HepG2 (cell line): ENCODE measurements around the gene TLE2. TPM values are rescaled to one million over a fixed set of nuclear protein-coding genes. Genes with fewer than 3 reads are reported as not detected.

Source experiments
- ATAC-seq: fragments of 200-7000 bp; cut with Tn5 transposase; 3 replicates; pipeline ENCODE4 v1.9.1; 2020; ENCODE audit warnings: mild to moderate bottlenecking, moderate library complexity
- BruUV-seq: library from RNA; stranded (reverse); fragments of 400-500 nt; replicated peaks from 2 replicates; lab custom pipeline; 2021; lab: Mats Ljungman, UMichigan
- CTCF ChIA-PET: fragments of 300-600 bp; formaldehyde crosslinking; extraction: SDS; loops from one replicate; lab custom pipeline; 2021; ENCODE audit warnings: low total read pairs, inconsistent platforms, low intra/inter-chr PET ratio; lab: Yijun Ruan, JAX
- POLR2A ChIA-PET: fragments of 350-600 bp; sonication (Branson Sonifier 250); formaldehyde crosslinking; loops from one replicate; lab custom pipeline; 2020; ENCODE audit warnings: antibody characterized with exemption, inconsistent platforms; lab: Yijun Ruan, JAX
- DNase-seq: peaks from one replicate; pipeline ENCODE4 v3.0.0-alpha.2; 2015; ENCODE audit warnings: low spot score
- FAIRE-seq: peaks from 3 replicates; lab custom pipeline; 2011; peaks lifted over from hg19 to GRCh38; lab: Jason Lieb, UNC
- H2AFZ ChIP-seq: one replicate; pipeline ENCODE4 v1.6.1; 2011; ENCODE audit warnings: low read length, inconsistent platforms
- H3K27ac ChIP-seq: fragments of 300-600 bp; 3 replicates; pipeline ENCODE4 v1.8.0; 2011; ENCODE audit warnings: mixed run types, mild to moderate bottlenecking, mixed read lengths, low read length, inconsistent platforms; ENCODE audit not compliant: insufficient read depth; ENCODE audit errors: extremely low read length
- H3K27me3 ChIP-seq, 2 experiments: fragments of 200-600 bp in 1 of 2; 2 replicates in 1 of 2; 3 replicates in 1 of 2; pipeline versions ENCODE4 v1.6.0 to v1.8.0; 2011; ENCODE audit warnings: low read length in 2 of 2, mild to moderate bottlenecking in 2 of 2, moderate library complexity in 2 of 2, inconsistent platforms in 1 of 2; ENCODE audit not compliant: insufficient read depth in 2 of 2, control insufficient read depth in 1 of 2
- H3K36me3 ChIP-seq, 2 experiments: fragments of 200-600 bp in 1 of 2; replicated peaks in 1 of 2; 2 replicates in 1 of 2; 3 replicates in 1 of 2; pipeline versions ENCODE4 v1.5.1 to v1.8.0; 2011; ENCODE audit warnings: low read length in 2 of 2, inconsistent platforms in 1 of 2; ENCODE audit not compliant: insufficient read depth in 2 of 2, control insufficient read depth in 1 of 2
- H3K4me1 ChIP-seq: 2 replicates; pipeline ENCODE4 v1.5.1; 2012; ENCODE audit warnings: low read length, inconsistent platforms; ENCODE audit not compliant: insufficient read depth
- H3K4me2 ChIP-seq: 2 replicates; pipeline ENCODE4 v1.6.0; 2011; ENCODE audit warnings: low read depth, low read length, inconsistent platforms
- H3K4me3 ChIP-seq, 3 experiments: fragments of 200-600 bp in 1 of 3; sonication (generic), shearing (Covaris generic) in 1 of 3; replicated peaks in 1 of 3; 2 replicates each; pipeline ENCODE4 v1.5.1; 2011 to 2016; ENCODE audit warnings: low read length in 3 of 3, inconsistent platforms in 2 of 3, low read depth in 2 of 3, mild to moderate bottlenecking in 2 of 3, control low read depth in 1 of 3, mixed read lengths in 1 of 3; ENCODE audit not compliant: insufficient read depth in 1 of 3
- H3K79me2 ChIP-seq: one replicate; pipeline ENCODE4 v1.6.1; 2011; ENCODE audit warnings: low read length, inconsistent platforms; ENCODE audit not compliant: insufficient read depth
- H3K9ac ChIP-seq: 2 replicates; pipeline ENCODE4 v1.6.0; 2011; ENCODE audit warnings: mild to moderate bottlenecking, low read depth, low read length, inconsistent platforms; ENCODE audit not compliant: insufficient read depth
- H3K9me3 ChIP-seq: 2 replicates; pipeline ENCODE4 v1.5.1; 2012; ENCODE audit warnings: mild to moderate bottlenecking, low read length
- H4K20me1 ChIP-seq: 2 replicates; pipeline ENCODE4 v1.6.0; 2011; ENCODE audit warnings: inconsistent platforms, mild to moderate bottlenecking, low read length, moderate library complexity; ENCODE audit not compliant: insufficient read depth
- ARNT2 ChIP-seq: sonication (generic); formaldehyde crosslinking; IDR thresholded peaks from 2 replicates; pipeline ENCODE4 v1.8.0; 2022; ENCODE audit warnings: mild to moderate bottlenecking, low read depth, missing genetic modification reagents, moderate library complexity
- BCL6 ChIP-seq: IDR thresholded peaks from 2 replicates; pipeline ENCODE4 v1.6.1; 2016; ENCODE audit warnings: missing genetic modification reagents, missing compliant biosample characterization
- MXI1 ChIP-seq: IDR thresholded peaks from 3 replicates; pipeline ENCODE4 v1.6.1; 2012; ENCODE audit warnings: low read depth, low read length, inconsistent platforms, borderline replicate concordance
- POGZ ChIP-seq: sonication (generic); formaldehyde crosslinking; IDR thresholded peaks from 2 replicates; pipeline ENCODE4 v1.4.0; 2020; ENCODE audit warnings: mild to moderate bottlenecking, missing genetic modification reagents
- RBM22 ChIP-seq: fragments of 200-400 bp; formaldehyde crosslinking; optimal IDR thresholded peaks from 2 replicates; pipeline ENCODE3; 2017; ENCODE audit warnings: mild to moderate bottlenecking, low read length, moderate library complexity
- STAG1 ChIP-seq: sonication (generic); formaldehyde crosslinking; IDR thresholded peaks from 2 replicates; pipeline ENCODE4 v1.4.0; 2020; ENCODE audit warnings: missing genetic modification reagents
- THAP11 ChIP-seq: IDR thresholded peaks from 2 replicates; pipeline ENCODE4 v1.6.1; 2016; ENCODE audit warnings: missing biosample characterization, missing genetic modification reagents
- ZKSCAN5 ChIP-seq: sonication (generic); formaldehyde crosslinking; IDR thresholded peaks from 2 replicates; pipeline ENCODE4 v1.5.1; 2020; ENCODE audit warnings: mild to moderate bottlenecking, missing genetic modification reagents
- ZNF143 ChIP-seq: sonication (generic); formaldehyde crosslinking; IDR thresholded peaks from 2 replicates; pipeline ENCODE4 v1.4.0; 2020; ENCODE audit warnings: missing genetic modification reagents
- ZNF839 ChIP-seq: sonication (generic); formaldehyde crosslinking; IDR thresholded peaks from 2 replicates; pipeline ENCODE4 v1.4.0; 2020; ENCODE audit warnings: missing genetic modification reagents, mild to moderate bottlenecking, borderline replicate concordance
- ZNF891 ChIP-seq: sonication (generic); formaldehyde crosslinking; IDR thresholded peaks from 2 replicates; pipeline ENCODE4 v1.5.0; 2020; ENCODE audit warnings: mild to moderate bottlenecking, missing genetic modification reagents
- WGBS: methylation state at CpG from one replicate; pipeline ENCODE4 v1.1.6; 2017; ENCODE audit warnings: low lambda C conversion rate; 5-methylcytosine and 5-hydroxymethylcytosine counted together
- in situ Hi-C: cut with HindIII; loops from 2 replicates; pipeline ENCODE4 v1.10.0; 2017; ENCODE audit warnings: low pct_unique_long_range_greater_than_20kb; ENCODE audit not compliant: extremely low pct_ligation_motif_present
- intact Hi-C: fragments of 100-400 bp; cut with micrococcal nuclease; formaldehyde crosslinking; loops from one replicate; pipeline ENCODE4 v1.10.0; 2022; ENCODE audit not compliant: unreplicated experiment
- polyA plus RNA-seq, 8 experiments: library from polyadenylated mRNA; depleted of rRNA in 3 of 8; stranded (reverse) in 7 of 8; unstranded in 1 of 8; fragments of >200 nt; fragmentation: Illumina TruSeq in 4 of 8; extraction: Trizol in 4 of 8; gene quantifications; 2 replicates each; pipeline versions ENCODE4 v1.2.1 to v1.2.3, GENCODE V29; 2011 to 2016; ENCODE audit warnings: low read depth in 4 of 8, missing spikeins in 1 of 8, mixed read lengths in 1 of 8; ENCODE audit not compliant: insufficient read depth in 1 of 8
- total RNA-seq, 5 experiments: library from RNA; depleted of rRNA; stranded (reverse); fragments of >200 nt; fragmentation: Illumina TruSeq; extraction: Trizol; gene quantifications; 2 replicates each; pipeline ENCODE4 v1.2.3, GENCODE V29; 2016; ENCODE audit warnings: low read depth in 1 of 5
- TF ChIP-seq, protein P1 (sequence below): sonication (generic); formaldehyde crosslinking; IDR thresholded peaks from 2 replicates; pipeline ENCODE4 v1.8.0; 2022; ENCODE audit warnings: missing genetic modification reagents, mild to moderate bottlenecking, moderate library complexity, borderline replicate concordance
- TF ChIP-seq, protein P2 (sequence below): sonication (generic); formaldehyde crosslinking; IDR thresholded peaks from 2 replicates; pipeline ENCODE4 v1.5.0; 2020; ENCODE audit warnings: mild to moderate bottlenecking, missing genetic modification reagents
- TF ChIP-seq, protein P3 (sequence below): sonication (generic); formaldehyde crosslinking; IDR thresholded peaks from 2 replicates; pipeline ENCODE4 v1.5.1; 2020; ENCODE audit warnings: mild to moderate bottlenecking, missing genetic modification reagents, moderate library complexity

TLE2 gene
- total and polyA plus RNA-seq, 2 of the 13 experiments (the other 11 are each of a cell fraction or from before 2014, with no cell fraction given) = 0.07 to 0.81 TPM

DNA sequence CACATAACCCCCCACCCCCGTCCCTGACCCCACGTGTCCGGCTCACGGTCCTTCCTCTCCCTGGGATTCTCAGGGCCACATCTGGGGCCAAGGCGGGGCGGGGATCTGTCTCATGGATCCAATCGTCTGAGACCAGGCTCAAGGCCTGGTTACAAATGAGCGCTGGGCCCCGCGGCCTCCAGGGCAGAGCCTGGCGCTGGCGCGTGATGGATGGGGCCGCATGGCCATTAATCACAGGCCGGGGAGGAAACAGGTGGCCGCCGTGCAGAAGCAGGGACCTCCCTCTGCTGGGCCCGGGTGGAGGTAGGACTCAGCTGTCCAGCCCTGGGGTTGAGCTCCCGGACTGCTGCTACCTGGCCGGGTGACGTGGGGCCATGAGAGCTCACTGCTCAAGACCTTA lies 39.0 kb upstream of the TLE2 start:
- Histone ChIP-seq H3K9me3 (no peaks in the 10 kb centered on the region), H3K4me1 (peaks cover 65% of the 10 kb centered on the region), H3K9ac (no peak overlapping the region), H3K27ac (no peak overlapping the region), H3K27me3 (no peaks in the 10 kb centered on the region), H2AFZ (no peak overlapping the region), H3K79me2 (no peaks in the 10 kb centered on the region), H3K4me2 (0 out of 2 replicates have a peak overlapping the region, but pooled peaks have one; percentile 12), H3K4me3 (no peak overlapping the region), H3K36me3 (no peaks in the 10 kb centered on the region), H4K20me1 (no peaks in the 10 kb centered on the region)
- intact Hi-C loops = no loop called here
- ChIA-PET POLR2A (no interaction called here), CTCF (no interaction called here)
- in situ Hi-C loops = no loop called here
- ATAC-seq (no peak), FAIRE-seq (no peak), DNase-seq (no peak)
- BruUV-seq = no TSS peak
- 22% methylated on average over 4 of the region's 21 CpGs for WGBS
- no peak for TF ChIP-seq BCL6
- no peak for TF ChIP-seq THAP11 (CRISPR knock-in tag)
- 0 out of 2 replicates have a peak, but pooled peaks have one; percentile 18 for TF ChIP-seq ZNF891 (CRISPR knock-in tag)
- TF ChIP-seq RBM22 = no peak
- no peak for TF ChIP-seq ZNF839 (CRISPR knock-in tag)
- TF ChIP-seq, protein P1, sequence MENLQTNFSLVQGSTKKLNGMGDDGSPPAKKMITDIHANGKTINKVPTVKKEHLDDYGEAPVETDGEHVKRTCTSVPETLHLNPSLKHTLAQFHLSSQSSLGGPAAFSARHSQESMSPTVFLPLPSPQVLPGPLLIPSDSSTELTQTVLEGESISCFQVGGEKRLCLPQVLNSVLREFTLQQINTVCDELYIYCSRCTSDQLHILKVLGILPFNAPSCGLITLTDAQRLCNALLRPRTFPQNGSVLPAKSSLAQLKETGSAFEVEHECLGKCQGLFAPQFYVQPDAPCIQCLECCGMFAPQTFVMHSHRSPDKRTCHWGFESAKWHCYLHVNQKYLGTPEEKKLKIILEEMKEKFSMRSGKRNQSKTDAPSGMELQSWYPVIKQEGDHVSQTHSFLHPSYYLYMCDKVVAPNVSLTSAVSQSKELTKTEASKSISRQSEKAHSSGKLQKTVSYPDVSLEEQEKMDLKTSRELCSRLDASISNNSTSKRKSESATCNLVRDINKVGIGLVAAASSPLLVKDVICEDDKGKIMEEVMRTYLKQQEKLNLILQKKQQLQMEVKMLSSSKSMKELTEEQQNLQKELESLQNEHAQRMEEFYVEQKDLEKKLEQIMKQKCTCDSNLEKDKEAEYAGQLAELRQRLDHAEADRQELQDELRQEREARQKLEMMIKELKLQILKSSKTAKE (CRISPR knock-in tag) = no peak
- TF ChIP-seq STAG1 (CRISPR knock-in tag) = no peak
- TF ChIP-seq, protein P2, sequence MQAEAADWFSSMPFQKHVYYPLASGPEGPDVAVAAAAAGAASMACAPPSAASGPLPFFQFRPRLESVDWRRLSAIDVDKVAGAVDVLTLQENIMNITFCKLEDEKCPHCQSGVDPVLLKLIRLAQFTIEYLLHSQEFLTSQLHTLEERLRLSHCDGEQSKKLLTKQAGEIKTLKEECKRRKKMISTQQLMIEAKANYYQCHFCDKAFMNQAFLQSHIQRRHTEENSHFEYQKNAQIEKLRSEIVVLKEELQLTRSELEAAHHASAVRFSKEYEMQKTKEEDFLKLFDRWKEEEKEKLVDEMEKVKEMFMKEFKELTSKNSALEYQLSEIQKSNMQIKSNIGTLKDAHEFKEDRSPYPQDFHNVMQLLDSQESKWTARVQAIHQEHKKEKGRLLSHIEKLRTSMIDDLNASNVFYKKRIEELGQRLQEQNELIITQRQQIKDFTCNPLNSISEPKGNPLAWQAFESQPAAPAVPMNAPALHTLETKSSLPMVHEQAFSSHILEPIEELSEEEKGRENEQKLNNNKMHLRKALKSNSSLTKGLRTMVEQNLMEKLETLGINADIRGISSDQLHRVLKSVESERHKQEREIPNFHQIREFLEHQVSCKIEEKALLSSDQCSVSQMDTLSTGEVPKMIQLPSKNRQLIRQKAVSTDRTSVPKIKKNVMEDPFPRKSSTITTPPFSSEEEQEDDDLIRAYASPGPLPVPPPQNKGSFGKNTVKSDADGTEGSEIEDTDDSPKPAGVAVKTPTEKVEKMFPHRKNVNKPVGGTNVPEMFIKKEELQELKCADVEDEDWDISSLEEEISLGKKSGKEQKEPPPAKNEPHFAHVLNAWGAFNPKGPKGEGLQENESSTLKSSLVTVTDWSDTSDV (CRISPR knock-in tag) = peak; percentile 51; the same call in 1 of the 2 replicates
- no peak for TF ChIP-seq ZNF143 (CRISPR knock-in tag)
- no peak for TF ChIP-seq ZKSCAN5
- no peak for TF ChIP-seq ARNT2 (CRISPR knock-in tag)
- TF ChIP-seq POGZ (CRISPR knock-in tag) = no peak
- TF ChIP-seq, protein P3, sequence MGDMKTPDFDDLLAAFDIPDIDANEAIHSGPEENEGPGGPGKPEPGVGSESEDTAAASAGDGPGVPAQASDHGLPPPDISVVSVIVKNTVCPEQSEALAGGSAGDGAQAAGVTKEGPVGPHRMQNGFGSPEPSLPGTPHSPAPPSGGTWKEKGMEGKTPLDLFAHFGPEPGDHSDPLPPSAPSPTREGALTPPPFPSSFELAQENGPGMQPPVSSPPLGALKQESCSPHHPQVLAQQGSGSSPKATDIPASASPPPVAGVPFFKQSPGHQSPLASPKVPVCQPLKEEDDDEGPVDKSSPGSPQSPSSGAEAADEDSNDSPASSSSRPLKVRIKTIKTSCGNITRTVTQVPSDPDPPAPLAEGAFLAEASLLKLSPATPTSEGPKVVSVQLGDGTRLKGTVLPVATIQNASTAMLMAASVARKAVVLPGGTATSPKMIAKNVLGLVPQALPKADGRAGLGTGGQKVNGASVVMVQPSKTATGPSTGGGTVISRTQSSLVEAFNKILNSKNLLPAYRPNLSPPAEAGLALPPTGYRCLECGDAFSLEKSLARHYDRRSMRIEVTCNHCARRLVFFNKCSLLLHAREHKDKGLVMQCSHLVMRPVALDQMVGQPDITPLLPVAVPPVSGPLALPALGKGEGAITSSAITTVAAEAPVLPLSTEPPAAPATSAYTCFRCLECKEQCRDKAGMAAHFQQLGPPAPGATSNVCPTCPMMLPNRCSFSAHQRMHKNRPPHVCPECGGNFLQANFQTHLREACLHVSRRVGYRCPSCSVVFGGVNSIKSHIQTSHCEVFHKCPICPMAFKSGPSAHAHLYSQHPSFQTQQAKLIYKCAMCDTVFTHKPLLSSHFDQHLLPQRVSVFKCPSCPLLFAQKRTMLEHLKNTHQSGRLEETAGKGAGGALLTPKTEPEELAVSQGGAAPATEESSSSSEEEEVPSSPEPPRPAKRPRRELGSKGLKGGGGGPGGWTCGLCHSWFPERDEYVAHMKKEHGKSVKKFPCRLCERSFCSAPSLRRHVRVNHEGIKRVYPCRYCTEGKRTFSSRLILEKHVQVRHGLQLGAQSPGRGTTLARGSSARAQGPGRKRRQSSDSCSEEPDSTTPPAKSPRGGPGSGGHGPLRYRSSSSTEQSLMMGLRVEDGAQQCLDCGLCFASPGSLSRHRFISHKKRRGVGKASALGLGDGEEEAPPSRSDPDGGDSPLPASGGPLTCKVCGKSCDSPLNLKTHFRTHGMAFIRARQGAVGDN (CRISPR knock-in tag) = peak; percentile 22; the same call in 1 of the 2 replicates
- TF ChIP-seq MXI1 = no peak
